ENCODE results near the gene INPP5K. TPM values are rescaled to one million over a fixed set of nuclear protein-coding genes. Genes with fewer than 3 reads are reported as not detected.

Gene INPP5K
- total and polyA plus RNA-seq, 10 of the 15 experiments (the other 5 are each of a cell fraction or from before 2014, with no cell fraction given), result 0.58 to 41.2 (median 23.3) TPM

- TF ChIP-seq ZNF687 (IDR thresholded peaks at IDR 0.05) (peak; percentile 70), EP300 (IDR thresholded peaks at IDR 0.05; ENCODE audit: borderline replicate concordance in 1 of 2, control insufficient read depth in 1 of 2, low read depth in 2 of 2, low read length in 2 of 2) (peak in 1 of 2 experiments; percentile 20; a peak in 1 of 4 replicates), KDM1A (IDR thresholded peaks at IDR 0.05; ENCODE audit: borderline replicate concordance) (no peak), MEF2B (IDR thresholded peaks at IDR 0.05; ENCODE audit: partially characterized antibody, poor library complexity, severe bottlenecking) (no peak), MAX (IDR thresholded peaks at IDR 0.05; ENCODE audit: low read depth, low read length) (0 out of 2 replicates have a peak, but pooled peaks have one; percentile 30), PRDM15 (CRISPR knock-in tag; IDR thresholded peaks at IDR 0.05) (no peak), BHLHE40 (IDR thresholded peaks at IDR 0.05; ENCODE audit: borderline replicate concordance in 1 of 2, low read depth in 2 of 2, low read length in 1 of 2) (no peak), RELB (IDR thresholded peaks at IDR 0.05; ENCODE audit: low read depth) (0 out of 2 replicates have a peak, but pooled peaks have one; percentile 36), YY1 (IDR thresholded peaks at IDR 0.05; ENCODE audit: low read depth, low read length) (no peak), CBX5 (IDR thresholded peaks at IDR 0.05; ENCODE audit: low read depth) (no peak), SREBF1 (IDR thresholded peaks at IDR 0.05; ENCODE audit: low read length) (no peak), POLR2AphosphoS5 (IDR thresholded peaks at IDR 0.05; ENCODE audit: low read length) (no peak), KAT2A (conservative IDR thresholded peaks at IDR 0.05; ENCODE audit: control insufficient read depth, low read depth, low read length) (no peak), BACH1 (IDR thresholded peaks at IDR 0.05; ENCODE audit: borderline replicate concordance) (no peak), POU2F2 (IDR thresholded peaks at IDR 0.05; ENCODE audit: borderline replicate concordance, low read depth, low read length) (no peak), GATAD2B (conservative IDR thresholded peaks at IDR 0.05; ENCODE audit: low read depth) (no peak), PAX5 (IDR thresholded peaks at IDR 0.05; ENCODE audit: borderline replicate concordance, low read depth, low read length) (peak; percentile 88), NR2C1 (IDR thresholded peaks at IDR 0.05) (no peak), EED (IDR thresholded peaks at IDR 0.05; ENCODE audit: low read depth) (peak; percentile 67), YBX1 (IDR thresholded peaks at IDR 0.05) (no peak)
Measured at GRCh38 chr17:1555651-1556471, 39.4 kb upstream of the INPP5K start (continued).
